IMR-90 (cell line): ENCODE measurements around the gene TTC21A. TPM values are rescaled to one million over a fixed set of nuclear protein-coding genes. Genes with fewer than 3 reads are reported as not detected.
A peak's percentile ranks its signal among the peaks of the same experiment; 100 is the strongest.

ENCODE experiments used
- ATAC-seq: fragments of 200-7000 bp; cut with Tn5 transposase; 2 replicates; pipeline ENCODE4 v1.9.1; 2020; ENCODE audit warnings: low read depth, mild to moderate bottlenecking, moderate library complexity
- BruUV-seq: library from RNA; stranded (reverse); fragments of 400-500 nt; replicated peaks from 2 replicates; lab custom pipeline; 2021; lab: Mats Ljungman, UMichigan
- CTCF ChIA-PET: fragments of 300-600 bp; formaldehyde crosslinking; extraction: SDS; loops from one replicate; lab custom pipeline; 2021; ENCODE audit warnings: antibody characterized with exemption; lab: Yijun Ruan, JAX
- POLR2A ChIA-PET: fragments of 300-600 bp; sonication (Branson Sonifier 250); formaldehyde crosslinking; loops from one replicate; lab custom pipeline; 2022; ENCODE audit warnings: antibody characterized with exemption; ENCODE audit not compliant: unreplicated experiment; lab: Charles Lee
- DNase-seq: peaks from one replicate; pipeline ENCODE4 v3.0.0; 2013
- H2AFZ ChIP-seq: replicated peaks from 2 replicates; pipeline ENCODE3; 2013; ENCODE audit warnings: low read length, mild to moderate bottlenecking; ENCODE audit not compliant: poor library complexity
- H2AK5ac ChIP-seq: 2 replicates; pipeline ENCODE4 v1.6.1; 2013; ENCODE audit warnings: low read depth, low read length, inconsistent platforms
- H2AK9ac ChIP-seq: replicated peaks from 2 replicates; pipeline ENCODE3; 2013; ENCODE audit warnings: mild to moderate bottlenecking, low read depth, low read length, moderate library complexity; ENCODE audit not compliant: poor library complexity
- H2BK120ac ChIP-seq: 2 replicates; pipeline ENCODE4 v1.6.1; 2013; ENCODE audit warnings: low read depth, low read length, inconsistent platforms
- H2BK15ac ChIP-seq: 3 replicates; pipeline ENCODE4 v1.6.1; 2013; ENCODE audit warnings: low read depth, low read length, inconsistent platforms
- H2BK20ac ChIP-seq: 2 replicates; pipeline ENCODE4 v1.6.1; 2013; ENCODE audit warnings: low read depth, mild to moderate bottlenecking, inconsistent platforms, low read length, moderate library complexity
- H2BK5ac ChIP-seq: 2 replicates; pipeline ENCODE4 v1.6.1; 2013; ENCODE audit warnings: mild to moderate bottlenecking, low read depth, low read length, inconsistent platforms; ENCODE audit not compliant: poor library complexity, severe bottlenecking
- H3K14ac ChIP-seq: replicated peaks from 2 replicates; pipeline ENCODE4 v1.6.1; 2013; ENCODE audit warnings: low read depth, low read length, inconsistent platforms
- H3K18ac ChIP-seq: 2 replicates; pipeline ENCODE4 v1.6.1; 2013; ENCODE audit warnings: low read depth, low read length, control low read depth
- H3K23ac ChIP-seq: 2 replicates; pipeline ENCODE4 v1.6.1; 2013; ENCODE audit warnings: low read depth, low read length, inconsistent platforms
- H3K27ac ChIP-seq: 2 replicates; pipeline ENCODE4 v1.5.1; 2013; ENCODE audit warnings: mild to moderate bottlenecking, control low read depth, low read length; ENCODE audit not compliant: insufficient read depth
- H3K27me3 ChIP-seq: 2 replicates; pipeline ENCODE4 v1.6.1; 2013; ENCODE audit warnings: low read length; ENCODE audit not compliant: control insufficient read depth, insufficient read depth
- H3K36me3 ChIP-seq: 2 replicates; pipeline ENCODE4 v1.6.1; 2013; ENCODE audit warnings: low read length, mixed read lengths; ENCODE audit not compliant: control insufficient read depth, insufficient read depth
- H3K4ac ChIP-seq: 2 replicates; pipeline ENCODE4 v1.6.1; 2013; ENCODE audit warnings: low read depth, low read length, inconsistent platforms
- H3K4me1 ChIP-seq: 2 replicates; pipeline ENCODE4 v1.6.1; 2013; ENCODE audit warnings: low read length, mixed read lengths; ENCODE audit not compliant: control insufficient read depth, insufficient read depth
- H3K4me2 ChIP-seq: 2 replicates; pipeline ENCODE4 v1.6.1; 2013; ENCODE audit warnings: low read depth, mild to moderate bottlenecking, control low read depth, low read length, moderate library complexity
- H3K4me3 ChIP-seq: 2 replicates; pipeline ENCODE4 v1.5.1; 2013; ENCODE audit warnings: low read depth, mild to moderate bottlenecking, control low read depth, low read length, moderate library complexity; ENCODE audit not compliant: insufficient read depth
- H3K56ac ChIP-seq: 2 replicates; pipeline ENCODE4 v1.6.1; 2013; ENCODE audit warnings: low read length, inconsistent platforms; ENCODE audit not compliant: insufficient read depth; ENCODE audit errors: extremely low read depth
- H3K79me1 ChIP-seq, 2 experiments: 2 replicates each; pipeline ENCODE4 v1.6.1; 2013; ENCODE audit warnings: low read length in 2 of 2, inconsistent platforms in 1 of 2, low read depth in 1 of 2
- H3K9ac ChIP-seq: 2 replicates; pipeline ENCODE4 v1.6.1; 2013; ENCODE audit warnings: low read depth, low read length, control low read depth
- H3K9me1 ChIP-seq: 2 replicates; pipeline ENCODE4 v1.6.1; 2013; ENCODE audit warnings: low read length, inconsistent platforms; ENCODE audit not compliant: insufficient read depth
- H3K9me3 ChIP-seq: 2 replicates; pipeline ENCODE4 v1.6.1; 2013; ENCODE audit warnings: low read length; ENCODE audit not compliant: control insufficient read depth, insufficient read depth
- H4K20me1 ChIP-seq: 2 replicates; pipeline ENCODE4 v1.6.1; 2013; ENCODE audit warnings: low read length, inconsistent platforms; ENCODE audit not compliant: insufficient read depth
- H4K5ac ChIP-seq: 2 replicates; pipeline ENCODE4 v1.6.1; 2013; ENCODE audit warnings: mild to moderate bottlenecking, low read depth, low read length, control low read depth
- H4K8ac ChIP-seq, 2 experiments: 2 replicates each; pipeline ENCODE4 v1.6.1; 2013; ENCODE audit warnings: low read depth in 2 of 2, low read length in 2 of 2, control low read depth in 1 of 2, inconsistent platforms in 1 of 2
- H4K91ac ChIP-seq: 2 replicates; pipeline ENCODE4 v1.6.1; 2013; ENCODE audit warnings: low read depth, low read length, inconsistent platforms; ENCODE audit not compliant: insufficient read depth
- BHLHE40 ChIP-seq: fragments of 150-350 bp; IDR thresholded peaks from 2 replicates; pipeline ENCODE4 v1.6.1; 2016; ENCODE audit warnings: mild to moderate bottlenecking, low read depth, low read length
- MAZ ChIP-seq: IDR thresholded peaks from 2 replicates; pipeline ENCODE4 v1.6.1; 2012; ENCODE audit warnings: low read depth, mild to moderate bottlenecking, low read length, improper control_type of control experiment, moderate library complexity, borderline replicate concordance
- POLR2A ChIP-seq: IDR thresholded peaks from 2 replicates; pipeline ENCODE4 v1.6.1; 2012; ENCODE audit warnings: mild to moderate bottlenecking, low read depth, low read length
- RAD21 ChIP-seq: IDR thresholded peaks from 2 replicates; pipeline ENCODE4 v1.6.1; 2012; ENCODE audit warnings: low read length, improper control_type of control experiment
- USF2 ChIP-seq: fragments of 150-350 bp; IDR thresholded peaks from 2 replicates; pipeline ENCODE4 v1.6.1; 2017; ENCODE audit warnings: mild to moderate bottlenecking, antibody characterized with exemption, low read length, low read depth
- WGBS, 2 experiments: methylation state at CpG; one replicate each; pipeline versions ENCODE4 v1.1.5 to v1.1.7; 2013; ENCODE audit warnings: missing lambda C conversion rate in 2 of 2; ENCODE audit not compliant: insufficient read length in 1 of 2; ENCODE audit errors: extremely low coverage in 2 of 2; 5-methylcytosine and 5-hydroxymethylcytosine counted together
- dilution Hi-C: fragments of 300-500 bp; cut with HindIII; formaldehyde crosslinking; loops from one replicate; pipeline ENCODE4 v1.14.3; 2018; ENCODE audit warnings: low sequenced_read_pairs; ENCODE audit not compliant: unreplicated experiment
- in situ Hi-C: fragments of 300-500 bp; cut with MboI; formaldehyde crosslinking; loops from 3 replicates; pipeline ENCODE4 v1.14.3; 2019; ENCODE audit warnings: low sequenced_read_pairs, inconsistent platforms, mixed read lengths
- intact Hi-C: fragments of 100-400 bp; cut with micrococcal nuclease; formaldehyde crosslinking; loops from 2 replicates; pipeline ENCODE4 v1.10.0; 2022
- polyA plus RNA-seq, 3 experiments: library from polyadenylated mRNA; depleted of rRNA; stranded (reverse); fragments of >200 nt; gene quantifications; 2 replicates each; pipeline ENCODE4 v1.2.3, GENCODE V29; 2012; ENCODE audit warnings: low replicate concordance in 1 of 3
- total RNA-seq: library from RNA; depleted of rRNA; stranded (reverse); fragments of >200 nt; gene quantifications from 2 replicates; pipeline ENCODE4 v1.2.3, GENCODE V29; 2012

TTC21A gene
- total and polyA plus RNA-seq, 2 of the 4 experiments (the other 2 are of a cell fraction) = 0.90 to 1.8 TPM

GRCh38 chr3:39176025-39176714 is 68.7 kb downstream of the TTC21A start (continued):
- no peak for TF ChIP-seq USF2

- TSS peak; percentile 92 for BruUV-seq
- peak overlapping the region; percentile 88 for H3K4me2 ChIP-seq
- CTCF ChIA-PET = interaction anchor here (0.6 to 1.5 kb wide), 5 partner anchors 11 to 72 kb away, joined by 3 to 4 read pairs (median 3); no protein-coding TSS in a partner anchor
- H3K18ac ChIP-seq = peak overlapping the region; percentile 81
- H3K4ac ChIP-seq = peak overlapping the region; percentile 99
- peak overlapping the region; percentile 45 for H3K4me3 ChIP-seq
- in situ Hi-C loops = no loop called here
- peak; percentile 97 for DNase-seq
- H2BK20ac ChIP-seq = peak overlapping the region; percentile 83
- H3K56ac ChIP-seq = peak overlapping the region; percentile 80
- peak overlapping the region; percentile 84 for H4K5ac ChIP-seq
- H3K36me3 ChIP-seq = no peaks in the 10 kb centered on the region
- H3K23ac ChIP-seq = peak overlapping the region; percentile 96
- POLR2A ChIA-PET = interaction anchor here (0.6 to 1.2 kb wide), 2 partner anchors 12 to 824 kb away, joined by 6 to 9 read pairs; no protein-coding TSS in a partner anchor
- peak overlapping the region; percentile 83 for H3K27ac ChIP-seq
- peak overlapping the region; percentile 85; the same call in 1 of the 3 replicates for H2BK15ac ChIP-seq
- intact Hi-C loops = no loop called here
- peaks cover 11% of the 10 kb centered on the region for H3K4me1 ChIP-seq
- peaks cover 12% of the 10 kb centered on the region for H3K9me1 ChIP-seq
- H4K20me1 ChIP-seq = no peaks in the 10 kb centered on the region
- peak overlapping the region; percentile 70; the same call in 1 of the 2 replicates for H2AK5ac ChIP-seq
- no peaks in the 10 kb centered on the region for H3K9me3 ChIP-seq
- dilution Hi-C loops = no loop called here
- H2BK120ac ChIP-seq = peak overlapping the region; percentile 90
- peak overlapping the region; percentile 96 for H2AFZ ChIP-seq
- peaks cover 0 to 15% of the 10 kb centered on the region in 2 experiments; a peak in 1 of 4 replicates for H3K79me1 ChIP-seq
- peak overlapping the region; percentile 76 to 91 for H4K8ac ChIP-seq
- TF ChIP-seq BHLHE40 = peak; percentile 83
- 0 out of 2 replicates have a peak, but pooled peaks have one; percentile 26 for TF ChIP-seq MAZ
- TF ChIP-seq RAD21 = no peak
- TF ChIP-seq POLR2A = peak; percentile 84
- H2AK9ac ChIP-seq = peak overlapping the region; percentile 97
- 2% methylated on average over 10 of the region's 32 CpGs; no CpG with 5 or more reads in 1 of the 2 experiments for WGBS, 2 experiments
- peak overlapping the region; percentile 94 for H3K14ac ChIP-seq
- peak; percentile 82 for ATAC-seq
- H3K9ac ChIP-seq = peak overlapping the region; percentile 60
- H3K27me3 ChIP-seq = no peaks in the 10 kb centered on the region
- H4K91ac ChIP-seq = peak overlapping the region; percentile 74
- H2BK5ac ChIP-seq = peak overlapping the region; percentile 78
Observed at GRCh38 chr3:39177708-39178332, 70.3 kb downstream of the TTC21A start.
